GM12878 (cell line): ENCODE measurements around the gene UBAP1. TPM values are rescaled to one million over a fixed set of nuclear protein-coding genes. Genes with fewer than 3 reads are reported as not detected.

Experiments used
- ATAC-seq: fragments of 200-7000 bp; cut with Tn5 transposase; 3 replicates; pipeline ENCODE4 v1.9.1; 2020; ENCODE audit warnings: mild to moderate bottlenecking, moderate library complexity
- BruUV-seq: library from RNA; stranded (reverse); fragments of 400-500 nt; replicated peaks from 2 replicates; lab custom pipeline; 2021; lab: Mats Ljungman, UMichigan
- CTCF ChIA-PET: fragments of 300-600 bp; sonication (Branson Sonifier 250); formaldehyde crosslinking; extraction: SDS; loops from one replicate; lab custom pipeline; 2021; ENCODE audit warnings: inconsistent platforms; lab: Yijun Ruan, JAX
- POLR2A ChIA-PET: fragments of 350-600 bp; formaldehyde crosslinking; extraction: SDS; loops from one replicate; lab custom pipeline; 2021; ENCODE audit warnings: inconsistent platforms; lab: Charles Lee
- RAD21 ChIA-PET: fragments of 300-600 bp; sonication (Branson Sonifier 250); formaldehyde crosslinking; loops from one replicate; lab custom pipeline; 2023; ENCODE audit warnings: antibody characterized with exemption; ENCODE audit not compliant: unreplicated experiment; lab: Charles Lee
- SMC1A ChIA-PET: fragments of 300-600 bp; sonication (Branson Sonifier 250); formaldehyde crosslinking; loops from one replicate; lab custom pipeline; 2023; ENCODE audit not compliant: unreplicated experiment, uncharacterized antibody; lab: Charles Lee
- DNase-seq: peaks from one replicate; pipeline ENCODE4 v3.0.0-alpha.2; 2011; ENCODE audit warnings: low read depth, low spot score
- FAIRE-seq: peaks from 3 replicates; lab custom pipeline; 2011; peaks lifted over from hg19 to GRCh38; lab: Jason Lieb, UNC
- H2AFZ ChIP-seq: 2 replicates; pipeline ENCODE4 v1.6.0; 2011; ENCODE audit warnings: low read depth, low read length, control low read depth; ENCODE audit not compliant: control insufficient read depth
- H3K27ac ChIP-seq: 2 replicates; pipeline ENCODE4 v1.5.1; 2011; ENCODE audit warnings: control low read depth; ENCODE audit not compliant: control insufficient read depth, insufficient read depth
- H3K27me3 ChIP-seq, 2 experiments: replicated peaks in 1 of 2; 2 replicates each; pipeline versions ENCODE4 v1.6.0 to v1.6.1; 2011; ENCODE audit warnings: low read length in 1 of 2; ENCODE audit not compliant: control insufficient read depth in 2 of 2, insufficient read depth in 2 of 2
- H3K36me3 ChIP-seq, 2 experiments: 2 replicates each; pipeline ENCODE4 v1.5.1; 2011; ENCODE audit warnings: low read length in 1 of 2; ENCODE audit not compliant: control insufficient read depth in 2 of 2, insufficient read depth in 2 of 2
- H3K4me1 ChIP-seq: 2 replicates; pipeline ENCODE4 v1.6.1; 2011; ENCODE audit warnings: mild to moderate bottlenecking, low read length, moderate library complexity, mixed read lengths; ENCODE audit not compliant: control insufficient read depth, insufficient read depth
- H3K4me2 ChIP-seq: 2 replicates; pipeline ENCODE4 v1.6.0; 2011; ENCODE audit warnings: control low read depth; ENCODE audit not compliant: control insufficient read depth, insufficient read depth
- H3K4me3 ChIP-seq: fragments of 200-600 bp; sonication (generic); 2 replicates; pipeline ENCODE4 v1.5.1; 2016
- H3K79me2 ChIP-seq: 2 replicates; pipeline ENCODE4 v1.6.0; 2011; ENCODE audit warnings: low read length; ENCODE audit not compliant: control insufficient read depth, insufficient read depth
- H3K9ac ChIP-seq: 2 replicates; pipeline ENCODE4 v1.8.0; 2011; ENCODE audit warnings: low read length, control low read depth, mixed read lengths; ENCODE audit not compliant: control insufficient read depth, insufficient read depth
- H3K9me3 ChIP-seq: replicated peaks from 3 replicates; pipeline ENCODE4 v1.5.1; 2011; ENCODE audit warnings: mild to moderate bottlenecking, low read length; ENCODE audit not compliant: control insufficient read depth, insufficient read depth
- H4K20me1 ChIP-seq: 2 replicates; pipeline ENCODE4 v1.6.0; 2011; ENCODE audit not compliant: control insufficient read depth, insufficient read depth
- BRCA1 ChIP-seq: IDR thresholded peaks from 2 replicates; pipeline ENCODE4 v1.6.1; 2011; ENCODE audit warnings: low read depth, low read length, improper control_type of control experiment
- CBX3 ChIP-seq: fragments of 200-600 bp; sonication (generic); IDR thresholded peaks from 2 replicates; pipeline ENCODE4 v1.6.1; 2016; ENCODE audit warnings: low read depth, borderline replicate concordance
- EED ChIP-seq: sonication (generic); IDR thresholded peaks from 2 replicates; pipeline ENCODE4 v1.6.1; 2016; ENCODE audit warnings: antibody characterized with exemption, low read depth
- ESRRA ChIP-seq: IDR thresholded peaks from 2 replicates; pipeline ENCODE4 v1.6.1; 2012; ENCODE audit warnings: mild to moderate bottlenecking, low read length, improper control_type of control experiment
- FOXM1 ChIP-seq: IDR thresholded peaks from 2 replicates; pipeline ENCODE4 v1.6.1; 2012; ENCODE audit warnings: low read depth, mild to moderate bottlenecking, inconsistent platforms, low read length, moderate library complexity
- KDM1A ChIP-seq: fragments of 200-600 bp; sonication (generic); IDR thresholded peaks from 2 replicates; pipeline ENCODE4 v1.6.1; 2016; ENCODE audit warnings: borderline replicate concordance
- PAX5 ChIP-seq: IDR thresholded peaks from 2 replicates; pipeline ENCODE4 v1.6.1; 2011; ENCODE audit warnings: low read depth, low read length, borderline replicate concordance
- SUPT20H ChIP-seq: IDR thresholded peaks from 2 replicates; pipeline ENCODE4 v1.6.1; 2011; ENCODE audit warnings: low read depth, mild to moderate bottlenecking, low read length, moderate library complexity, borderline replicate concordance; ENCODE audit not compliant: control insufficient read depth
- TAF1 ChIP-seq: IDR thresholded peaks from 2 replicates; pipeline ENCODE4 v1.6.1; 2011; ENCODE audit warnings: mild to moderate bottlenecking, low read depth, low read length, borderline replicate concordance
- TARDBP ChIP-seq: IDR thresholded peaks from 2 replicates; pipeline ENCODE4 v1.6.1; 2016; ENCODE audit warnings: borderline replicate concordance
- WGBS: methylation state at CpG from one replicate; pipeline ENCODE4 v1.1.6; 2016; ENCODE audit warnings: low lambda C conversion rate; ENCODE audit not compliant: insufficient replicate concordance, insufficient coverage; ENCODE audit errors: missing lambda C conversion rate; 5-methylcytosine and 5-hydroxymethylcytosine counted together
- in situ Hi-C: fragments of 300-500 bp; cut with MboI; formaldehyde crosslinking; loops from 9 replicates; pipeline ENCODE4 v1.14.3; 2018; ENCODE audit warnings: mixed read lengths
- intact Hi-C: fragments of 100-400 bp; cut with micrococcal nuclease; formaldehyde crosslinking; loops from one replicate; pipeline ENCODE4 v1.14.2; 2022; ENCODE audit not compliant: unreplicated experiment
- polyA plus RNA-seq, 11 experiments: library from polyadenylated mRNA; depleted of rRNA in 4 of 11; unstranded in 6 of 11; stranded (reverse) in 5 of 11; fragments of >200 nt; fragmentation: Nextera tagmentation in 4 of 11; fragmentation: Illumina TruSeq in 1 of 11; extraction: Ambion mirVana in 4 of 11; extraction: Trizol in 1 of 11; gene quantifications; 1 replicate in 1 of 11; 2 replicates in 10 of 11; pipeline versions ENCODE4 v1.2.1 to v1.2.3, GENCODE V29; 2011 to 2016; ENCODE audit warnings: inconsistent platforms in 2 of 11, missing spikeins in 2 of 11, low read depth in 1 of 11
- total RNA-seq, 4 experiments: library from RNA; depleted of rRNA in 3 of 4; stranded (reverse); fragments of >200 nt in 3 of 4; fragmentation: Illumina TruSeq in 1 of 4; extraction: Trizol in 1 of 4; gene quantifications; 2 replicates each; pipeline versions ENCODE4 v1.2.1 to v1.2.3, GENCODE V29; 2013 to 2021
- TF ChIP-seq, protein P1 (sequence below): IDR thresholded peaks from 2 replicates; pipeline ENCODE4 v1.6.1; 2012; ENCODE audit warnings: low read length, inconsistent platforms
- TF ChIP-seq, protein P2 (sequence below): IDR thresholded peaks from 2 replicates; pipeline ENCODE4 v1.6.1; 2011; ENCODE audit warnings: mild to moderate bottlenecking, low read depth, low read length, moderate library complexity; ENCODE audit not compliant: insufficient replicate concordance
- TF ChIP-seq, protein P3 (sequence below): IDR thresholded peaks from 2 replicates; pipeline ENCODE4 v1.6.1; 2011; ENCODE audit warnings: low read depth, mild to moderate bottlenecking, low read length, moderate library complexity, borderline replicate concordance; ENCODE audit errors: extremely low read depth

UBAP1 gene
- total and polyA plus RNA-seq, 10 of the 15 experiments (the other 5 are each of a cell fraction or from before 2014, with no cell fraction given): 2.1 to 47.9 (median 27.2) TPM

DNA sequence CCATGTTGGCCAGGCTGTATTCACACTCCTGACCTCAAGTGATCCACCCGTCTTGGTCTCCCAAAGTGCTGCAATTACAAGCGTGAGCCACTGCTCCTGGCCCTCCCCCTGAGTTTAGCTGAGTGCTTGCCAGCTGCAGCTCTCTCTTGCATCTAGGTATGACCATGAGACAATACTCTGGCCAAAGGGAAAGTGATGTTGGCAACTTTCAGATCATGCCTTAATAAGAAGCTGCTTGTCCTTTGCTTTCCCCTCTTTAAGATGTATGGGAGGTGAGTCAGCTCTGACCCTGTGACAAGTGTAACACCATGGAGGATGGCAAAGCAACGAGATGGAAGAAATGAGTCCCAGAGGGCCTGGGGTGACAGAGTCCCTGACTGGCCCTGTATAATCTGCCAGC lies 33.7 kb upstream of the UBAP1 start:
- POLR2A ChIA-PET: no interaction called here
- BruUV-seq: no TSS peak
- SMC1A ChIA-PET: interaction anchor here (1.3 kb wide), 1 partner anchor 33 kb away, joined by 3 read pairs; the partner anchor contains the start of gene UBAP1

DNA sequence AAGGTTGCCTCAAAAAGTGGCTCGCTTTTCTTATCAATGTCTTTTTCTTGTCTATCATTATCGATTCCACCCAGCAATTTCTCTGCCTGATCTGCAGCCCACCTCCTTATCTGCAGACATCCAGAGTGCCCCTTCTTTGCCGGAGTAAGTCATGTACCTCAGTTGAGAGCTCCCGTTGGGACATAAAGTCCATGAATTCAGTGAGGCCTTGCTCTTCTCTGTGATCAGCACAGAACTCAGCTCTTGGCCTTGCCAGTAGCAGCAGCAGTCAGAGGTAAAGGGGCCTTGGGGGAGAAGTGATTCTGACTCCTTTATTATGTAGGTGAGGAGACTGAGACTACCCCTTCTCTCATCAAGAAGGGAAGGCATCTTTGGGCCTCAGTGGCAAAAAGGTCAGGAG lies 27.4 kb upstream of the UBAP1 start:
- DNase-seq (no peak), ATAC-seq (no peak), FAIRE-seq (no peak)
- in situ Hi-C loops (loop anchor here (5.0 kb wide), 1 partner anchor 49 kb away; no protein-coding TSS in a partner anchor), intact Hi-C loops (no loop called here)
- POLR2A ChIA-PET: no interaction called here
- H3K9ac ChIP-seq: no peak overlapping the region
- BruUV-seq: no TSS peak
- no peaks in the 10 kb centered on the region for H4K20me1 ChIP-seq
- H2AFZ ChIP-seq: no peak overlapping the region
- no peak overlapping the region for H3K4me3 ChIP-seq
- H3K4me2 ChIP-seq: no peak overlapping the region
- SMC1A ChIA-PET: interaction anchor here (1.3 kb wide), 1 partner anchor 12 kb away, joined by 3 read pairs; no protein-coding TSS in a partner anchor
- RAD21 ChIA-PET: no interaction called here
- H3K27me3 ChIP-seq: no peaks in the 10 kb centered on the region
- 82% methylated on average over 4 of the region's 4 CpGs for WGBS
- H3K36me3 ChIP-seq: no peaks in the 10 kb centered on the region
- CTCF ChIA-PET: no interaction called here
- no peaks in the 10 kb centered on the region for H3K4me1 ChIP-seq
- H3K27ac ChIP-seq: no peak overlapping the region
- TF ChIP-seq BRCA1 (no peak), ESRRA (no peak), KDM1A (no peak)
- TF ChIP-seq, protein P1, sequence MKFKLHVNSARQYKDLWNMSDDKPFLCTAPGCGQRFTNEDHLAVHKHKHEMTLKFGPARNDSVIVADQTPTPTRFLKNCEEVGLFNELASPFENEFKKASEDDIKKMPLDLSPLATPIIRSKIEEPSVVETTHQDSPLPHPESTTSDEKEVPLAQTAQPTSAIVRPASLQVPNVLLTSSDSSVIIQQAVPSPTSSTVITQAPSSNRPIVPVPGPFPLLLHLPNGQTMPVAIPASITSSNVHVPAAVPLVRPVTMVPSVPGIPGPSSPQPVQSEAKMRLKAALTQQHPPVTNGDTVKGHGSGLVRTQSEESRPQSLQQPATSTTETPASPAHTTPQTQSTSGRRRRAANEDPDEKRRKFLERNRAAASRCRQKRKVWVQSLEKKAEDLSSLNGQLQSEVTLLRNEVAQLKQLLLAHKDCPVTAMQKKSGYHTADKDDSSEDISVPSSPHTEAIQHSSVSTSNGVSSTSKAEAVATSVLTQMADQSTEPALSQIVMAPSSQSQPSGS: no peak
- TF ChIP-seq, protein P2, sequence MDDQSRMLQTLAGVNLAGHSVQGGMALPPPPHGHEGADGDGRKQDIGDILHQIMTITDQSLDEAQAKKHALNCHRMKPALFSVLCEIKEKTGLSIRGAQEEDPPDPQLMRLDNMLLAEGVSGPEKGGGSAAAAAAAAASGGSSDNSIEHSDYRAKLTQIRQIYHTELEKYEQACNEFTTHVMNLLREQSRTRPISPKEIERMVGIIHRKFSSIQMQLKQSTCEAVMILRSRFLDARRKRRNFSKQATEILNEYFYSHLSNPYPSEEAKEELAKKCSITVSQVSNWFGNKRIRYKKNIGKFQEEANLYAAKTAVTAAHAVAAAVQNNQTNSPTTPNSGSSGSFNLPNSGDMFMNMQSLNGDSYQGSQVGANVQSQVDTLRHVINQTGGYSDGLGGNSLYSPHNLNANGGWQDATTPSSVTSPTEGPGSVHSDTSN: no peak
- H3K9me3 ChIP-seq: no peaks in the 10 kb centered on the region
- H3K79me2 ChIP-seq: no peaks in the 10 kb centered on the region

More for the DNA sequence above, 33.7 kb upstream of the UBAP1 start:
- TF ChIP-seq PAX5 (no peak), TARDBP (no peak), SUPT20H (no peak), TAF1 (no peak), FOXM1 (no peak), EED (no peak), CBX3 (no peak)
- TF ChIP-seq, protein P3, sequence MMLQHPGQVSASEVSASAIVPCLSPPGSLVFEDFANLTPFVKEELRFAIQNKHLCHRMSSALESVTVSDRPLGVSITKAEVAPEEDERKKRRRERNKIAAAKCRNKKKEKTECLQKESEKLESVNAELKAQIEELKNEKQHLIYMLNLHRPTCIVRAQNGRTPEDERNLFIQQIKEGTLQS: no peak
- in situ Hi-C loops: no loop called here
- H3K4me2 ChIP-seq: no peak overlapping the region
- intact Hi-C loops: no loop called here
- H2AFZ ChIP-seq: no peak overlapping the region
- H4K20me1 ChIP-seq: no peaks in the 10 kb centered on the region
- no peak for FAIRE-seq
- CTCF ChIA-PET: no interaction called here
- no peak overlapping the region for H3K27ac ChIP-seq
- WGBS: 63% methylated on average over 3 of the region's 3 CpGs
- peak; percentile 55 for ATAC-seq
- H3K27me3 ChIP-seq: no peaks in the 10 kb centered on the region
- DNase-seq: no peak
- H3K9me3 ChIP-seq: no peaks in the 10 kb centered on the region
- no peak overlapping the region for H3K9ac ChIP-seq
- no peaks in the 10 kb centered on the region for H3K79me2 ChIP-seq
- RAD21 ChIA-PET: interaction anchor here (0.8 kb wide), 1 partner anchor 108 kb away, joined by 4 read pairs; no protein-coding TSS in a partner anchor
- no peaks in the 10 kb centered on the region for H3K36me3 ChIP-seq
- H3K4me1 ChIP-seq: no peaks in the 10 kb centered on the region
- H3K4me3 ChIP-seq: no peak overlapping the region
